Measurements from ENCODE around the gene PASK.

Gene PASK

DNA sequence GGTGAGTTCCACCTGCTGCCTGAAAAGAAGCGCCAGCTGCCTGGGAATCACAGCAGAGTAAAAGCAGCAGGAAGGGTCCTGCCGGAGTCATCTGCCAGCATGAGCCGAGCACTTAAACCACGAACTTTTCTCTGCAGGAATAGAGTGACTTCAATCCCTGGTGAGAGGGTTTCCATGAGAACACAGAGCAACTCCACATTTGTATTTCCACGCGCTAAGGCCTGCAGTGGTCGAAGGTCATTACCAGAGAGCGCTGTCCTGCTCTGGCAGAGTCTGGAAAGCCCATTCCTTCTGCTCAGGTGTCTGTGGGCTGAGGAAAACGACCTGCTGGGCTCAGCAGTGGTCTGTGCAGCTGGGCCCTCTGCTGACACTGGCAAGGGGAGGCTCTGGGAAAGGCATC, 6.7 kb downstream of the PASK start:
- DNase-seq: no peak

GRCh38 chr2:241142063-241142462, 7.2 kb downstream of the PASK start:
- no peak for DNase-seq

GRCh38 chr2:241141214-241141770, 8.0 kb downstream of the PASK start:
- no peak for DNase-seq

- no peak for DNase-seq
These were observed 8.8 kb downstream of the PASK start for GRCh38 chr2:241140445-241140840.

DNA sequence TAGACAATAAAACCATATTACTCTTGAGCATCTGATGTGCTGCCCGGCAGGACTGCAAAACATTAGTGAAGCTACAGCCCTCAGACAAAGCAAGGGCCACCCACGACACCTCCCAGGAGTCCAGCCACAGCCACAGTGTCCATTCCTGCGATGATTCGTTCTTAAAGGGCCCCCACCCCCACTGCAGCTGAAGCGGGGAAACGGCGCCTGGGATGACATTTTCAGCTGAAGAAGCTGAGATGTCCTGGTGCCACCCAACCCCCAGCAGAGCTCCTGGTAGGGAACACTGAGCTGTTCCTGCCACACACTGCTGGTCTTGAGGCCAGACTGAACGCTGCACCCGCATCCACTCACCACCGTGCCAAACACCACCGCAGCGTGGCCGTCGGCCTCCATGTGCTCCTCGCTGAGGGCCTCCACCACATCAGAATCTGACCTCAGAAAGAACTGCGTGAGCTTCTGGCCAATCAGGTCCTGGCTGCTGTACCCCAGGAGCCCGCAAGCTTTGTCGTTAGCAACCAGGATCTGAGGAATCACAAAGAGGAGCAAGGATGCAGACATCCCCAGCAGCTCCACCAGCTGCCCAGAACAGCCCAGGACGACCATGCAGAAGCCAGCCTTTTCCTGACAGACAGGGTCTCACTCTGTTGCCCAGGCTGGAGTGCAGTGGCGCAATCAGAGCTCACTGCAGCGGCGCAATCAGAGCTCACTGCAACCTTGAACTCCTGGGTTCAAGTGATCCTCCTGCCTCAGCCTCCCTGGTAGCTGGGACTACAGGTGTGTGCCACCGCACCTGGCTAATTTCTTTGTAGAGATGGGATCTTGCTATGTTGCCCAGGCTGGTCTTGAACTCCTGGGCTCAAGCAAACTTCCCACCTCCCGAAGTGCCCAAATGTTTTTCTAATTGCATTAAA, 9.5 kb downstream of the PASK start:
- DNase-seq: no peak

DNA sequence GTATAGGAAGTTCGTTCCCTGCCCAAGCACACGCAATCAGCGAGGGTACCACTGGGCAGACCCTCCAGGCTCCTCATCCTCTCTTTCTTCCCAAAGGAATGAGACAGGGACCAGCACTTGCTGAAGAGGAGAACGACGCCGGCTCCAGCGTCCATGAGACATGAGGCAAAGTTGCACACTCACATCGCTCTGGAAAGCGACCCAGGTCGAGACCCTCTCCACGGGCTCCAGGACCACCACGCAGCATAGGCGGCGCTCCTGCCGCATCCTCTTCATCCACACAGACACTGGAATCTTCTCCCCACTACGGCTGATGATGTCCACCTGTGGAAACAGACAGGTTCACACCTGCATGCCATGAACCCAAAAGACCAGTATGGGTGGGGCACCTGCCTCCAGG, 10.8 kb downstream of the PASK start:
- DNase-seq: no peak

GRCh38 chr2:241137276-241138190, 11.7 kb downstream of the PASK start:
- DNase-seq: no peak

- DNase-seq: no peak
These were observed 12.5 kb downstream of the PASK start for GRCh38 chr2:241136661-241137260.

DNA sequence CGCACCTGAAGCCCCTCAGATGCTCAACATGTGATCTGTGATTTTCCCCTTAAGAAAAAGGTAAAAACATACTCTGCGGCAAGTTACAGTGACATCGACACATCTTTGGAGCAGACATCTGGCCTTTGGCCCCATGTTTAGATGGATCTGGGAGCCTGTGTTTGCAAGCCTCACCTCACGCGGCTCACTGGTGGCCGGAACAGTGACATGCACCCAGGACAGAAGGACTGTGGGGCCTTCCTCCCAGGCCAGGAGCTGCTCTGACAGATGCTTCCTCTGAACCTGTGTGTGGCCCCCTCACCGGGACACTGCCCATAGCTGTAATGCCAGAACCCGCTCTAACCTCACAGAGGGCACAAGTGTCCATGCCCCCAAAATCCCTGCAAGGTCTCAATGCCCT, 13.1 kb downstream of the PASK start:
- DNase-seq: no peak

- no peak for DNase-seq
These were observed 13.5 kb downstream of the PASK start for GRCh38 chr2:241135737-241136136.

- DNase-seq: no peak
These were observed 14.6 kb downstream of the PASK start for GRCh38 chr2:241134711-241135110.

DNA sequence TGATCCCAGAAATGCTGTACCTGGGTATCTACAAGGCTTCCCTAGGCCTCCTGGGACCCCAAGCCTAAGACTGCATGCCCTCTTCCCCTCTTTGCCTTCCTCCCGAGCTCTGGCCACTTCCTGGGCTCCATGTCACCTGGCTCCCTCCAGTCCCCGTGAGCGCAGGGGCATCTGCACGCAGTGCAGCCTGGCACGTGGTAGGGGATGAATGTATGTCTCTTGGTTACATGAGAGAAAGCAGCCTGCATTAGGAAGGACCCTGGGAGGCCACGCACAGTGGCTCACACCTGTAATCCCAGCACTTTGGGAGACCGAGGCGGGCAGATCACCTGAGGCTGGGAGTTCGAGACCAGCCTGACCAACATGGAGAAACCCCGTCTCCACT, 15.8 kb downstream of the PASK start:
- no peak for DNase-seq

- no peak for DNase-seq
These were observed 16.5 kb downstream of the PASK start for GRCh38 chr2:241132538-241133435.

DNA sequence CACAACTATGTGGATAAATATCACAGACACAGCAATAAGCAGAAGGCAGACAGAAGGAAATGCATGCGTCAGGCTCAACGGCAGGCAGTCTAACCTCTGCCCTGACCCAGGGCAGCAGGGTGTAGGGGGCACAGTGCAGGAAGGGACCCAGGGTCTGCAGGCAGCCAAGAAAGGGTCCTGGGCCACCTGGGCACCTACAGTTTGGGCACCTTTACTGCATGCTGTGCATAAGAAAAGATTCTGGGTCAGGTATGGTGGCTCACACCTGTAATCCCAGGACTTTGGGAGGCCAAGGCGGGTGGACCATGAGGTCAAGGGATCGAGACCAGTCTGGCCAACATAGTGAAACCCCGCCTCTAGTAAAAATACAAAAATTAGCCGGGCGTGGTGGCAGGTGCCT, 17.7 kb downstream of the PASK start:
- DNase-seq: no peak

GRCh38 chr2:241130316-241130715, 19.0 kb downstream of the PASK start:
- no peak for DNase-seq

- peak; percentile 44 for DNase-seq
These were observed 20.0 kb downstream of the PASK start for GRCh38 chr2:241129086-241129871.

DNA sequence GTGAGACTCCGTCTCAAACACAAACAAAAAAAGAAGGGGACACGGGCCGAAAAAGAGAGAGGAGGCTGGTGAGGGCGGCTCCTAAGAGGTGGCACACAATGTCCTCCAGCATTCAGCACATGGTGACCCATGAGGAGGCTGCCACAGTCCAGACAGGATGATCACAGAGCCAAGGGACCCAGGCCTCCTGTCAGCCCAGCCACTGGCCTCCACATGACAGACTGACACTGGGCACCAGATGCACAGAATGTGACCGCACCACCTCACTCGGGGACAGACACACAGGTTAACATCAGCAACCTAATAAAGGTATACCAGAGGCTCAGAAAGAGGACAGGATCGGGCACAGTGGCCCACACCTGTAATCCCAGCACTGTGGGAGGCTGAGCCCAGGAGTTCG, 21.0 kb downstream of the PASK start:
- no peak for DNase-seq

GRCh38 chr2:241126771-241127202, 22.5 kb downstream of the PASK start:
- no peak for DNase-seq

DNA sequence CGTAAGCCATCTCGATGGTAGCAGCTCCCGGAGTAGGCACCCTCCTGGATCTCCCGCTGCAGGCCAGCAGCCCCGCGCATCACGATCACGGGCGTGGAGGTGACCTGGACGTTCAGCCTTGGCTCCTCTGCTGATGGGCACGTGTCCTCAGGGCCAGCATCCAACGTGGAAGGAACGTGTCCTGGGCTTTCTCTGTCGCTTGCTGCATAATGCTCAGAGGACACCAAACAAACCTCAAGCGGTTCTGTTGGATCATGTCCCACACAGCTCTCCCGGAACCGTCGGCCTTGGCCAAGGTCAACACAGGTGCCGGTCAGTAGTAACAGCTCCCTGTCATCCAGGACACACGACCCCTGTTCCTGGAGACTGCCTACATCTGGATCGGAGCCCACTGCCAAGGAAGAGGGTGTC, 23.1 kb downstream of the PASK start:
- DNase-seq: no peak

GRCh38 chr2:241125626-241126025, 23.6 kb downstream of the PASK start:
- DNase-seq: no peak

All from suppressor macrophage treated with lipopolysaccharide for 4 hours (primary cell).